Measurements from ENCODE around the gene NSDHL.

The NSDHL gene

GRCh38 chrX:152845618-152846240 lies 14.9 kb downstream of the NSDHL start:
- DNase-seq = no peak

DNA sequence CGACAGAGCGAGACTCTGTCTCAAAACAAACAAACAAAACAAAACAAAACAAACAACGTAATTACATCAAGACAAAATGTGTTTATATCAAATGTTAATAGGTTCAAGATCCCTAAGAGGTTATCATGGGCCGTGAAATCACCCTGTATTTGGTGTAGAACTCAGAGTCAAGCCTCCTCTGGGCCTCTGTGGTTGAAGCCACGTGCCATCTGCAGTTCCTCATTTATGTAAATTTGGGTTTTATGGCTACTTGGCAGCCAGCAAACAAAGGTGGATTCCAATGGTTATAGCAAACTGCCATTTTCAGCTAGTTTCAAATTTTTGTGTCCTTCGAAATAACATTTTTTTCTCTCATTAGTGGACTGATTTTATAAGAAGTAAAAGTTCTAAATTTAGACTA lies 16.4 kb downstream of the NSDHL start:
- DNase-seq = no peak

DNA sequence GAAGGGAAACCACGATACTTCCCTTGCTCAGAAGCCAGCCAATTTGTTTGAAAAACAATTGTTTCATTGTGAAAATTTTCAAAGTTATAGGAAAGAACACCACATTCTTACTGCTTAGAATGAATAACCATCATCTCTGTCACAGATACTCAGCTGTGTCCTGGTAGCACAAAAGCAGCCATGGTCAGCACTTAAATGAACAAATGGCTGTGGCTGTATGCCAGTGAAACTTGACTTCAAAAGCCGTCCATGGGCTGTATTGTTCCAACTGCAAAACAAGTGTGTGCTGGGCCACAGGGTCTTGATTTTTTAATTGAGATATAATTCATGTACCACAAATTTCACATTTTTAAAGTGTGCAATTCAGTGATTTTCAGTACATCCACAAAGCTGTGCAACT lies 19.6 kb downstream of the NSDHL start:
- DNase-seq = no peak

- no peak for DNase-seq
Observed at GRCh38 chrX:152853986-152854385, 23.1 kb downstream of the NSDHL start.

DNA sequence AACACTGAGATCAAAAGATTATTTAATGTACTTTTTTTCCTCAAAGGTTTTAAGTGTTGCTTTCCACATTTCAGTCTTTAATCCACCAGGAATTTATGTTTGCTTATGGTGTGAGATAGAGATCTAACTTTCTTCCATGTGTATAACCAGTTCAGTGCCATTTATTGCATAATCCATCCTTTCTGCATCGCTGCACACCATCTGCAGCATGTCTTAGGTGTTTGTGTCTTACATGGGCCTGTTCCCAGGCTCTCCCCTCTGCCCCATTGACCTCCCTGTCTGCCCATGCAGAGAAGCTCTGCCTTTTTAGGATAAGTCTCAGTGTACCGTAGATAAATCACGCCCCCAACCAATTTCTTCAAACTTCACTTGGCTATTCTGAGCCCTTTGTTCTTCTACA lies 30.3 kb downstream of the NSDHL start:
- DNase-seq = no peak

- no peak for DNase-seq
Observed at GRCh38 chrX:152861826-152862225, 31.0 kb downstream of the NSDHL start.

- no peak for DNase-seq
Observed at GRCh38 chrX:152865232-152865920, 34.5 kb downstream of the NSDHL start.

- DNase-seq = no peak
Observed at GRCh38 chrX:152866386-152866785, 35.5 kb downstream of the NSDHL start.

- DNase-seq = no peak
Observed at GRCh38 chrX:152869972-152870371, 39.1 kb downstream of the NSDHL start.

DNA sequence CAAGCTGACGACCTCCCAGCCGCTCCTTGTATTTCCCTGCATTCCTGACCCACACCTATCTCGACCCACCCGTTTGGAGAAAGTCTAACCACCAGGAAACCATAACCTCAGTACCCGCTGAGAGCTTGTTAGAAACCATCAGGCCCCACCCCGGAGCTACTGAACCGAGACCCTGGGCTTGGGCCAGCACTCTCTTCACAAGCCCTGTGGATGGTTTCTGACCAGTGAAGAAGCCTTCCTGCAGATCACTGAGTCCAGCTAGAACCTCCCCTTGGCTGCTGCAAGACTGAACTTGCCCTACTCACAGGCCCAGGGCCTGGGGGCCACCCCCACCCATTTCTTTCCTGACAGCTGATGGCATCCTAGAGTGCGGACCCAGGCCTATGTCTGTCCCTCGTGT lies 40.4 kb downstream of the NSDHL start:
- DNase-seq = no peak

DNA sequence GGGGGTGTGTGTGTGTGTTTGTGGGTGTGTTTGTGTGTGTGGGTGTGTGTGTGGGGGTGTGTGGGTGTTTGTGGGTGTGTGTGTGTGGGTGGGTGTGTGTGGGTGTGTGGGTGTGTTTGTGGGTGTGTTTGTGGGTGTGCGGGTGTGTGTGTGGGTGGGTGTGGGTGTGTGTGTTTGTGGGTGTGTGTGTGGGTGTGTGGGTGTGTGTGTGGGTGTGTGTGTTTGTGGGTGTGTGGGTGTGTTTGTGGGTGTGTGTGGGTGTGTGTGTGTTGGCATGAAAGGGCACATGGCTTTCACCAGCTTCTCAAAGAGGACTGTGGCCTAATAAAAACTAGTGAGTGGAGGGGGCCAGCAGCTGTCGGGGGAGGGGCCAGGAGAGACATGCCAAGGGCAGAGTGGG lies 41.7 kb downstream of the NSDHL start:
- no peak for DNase-seq

GRCh38 chrX:152873361-152873760 lies 42.5 kb downstream of the NSDHL start:
- no peak for DNase-seq

DNA sequence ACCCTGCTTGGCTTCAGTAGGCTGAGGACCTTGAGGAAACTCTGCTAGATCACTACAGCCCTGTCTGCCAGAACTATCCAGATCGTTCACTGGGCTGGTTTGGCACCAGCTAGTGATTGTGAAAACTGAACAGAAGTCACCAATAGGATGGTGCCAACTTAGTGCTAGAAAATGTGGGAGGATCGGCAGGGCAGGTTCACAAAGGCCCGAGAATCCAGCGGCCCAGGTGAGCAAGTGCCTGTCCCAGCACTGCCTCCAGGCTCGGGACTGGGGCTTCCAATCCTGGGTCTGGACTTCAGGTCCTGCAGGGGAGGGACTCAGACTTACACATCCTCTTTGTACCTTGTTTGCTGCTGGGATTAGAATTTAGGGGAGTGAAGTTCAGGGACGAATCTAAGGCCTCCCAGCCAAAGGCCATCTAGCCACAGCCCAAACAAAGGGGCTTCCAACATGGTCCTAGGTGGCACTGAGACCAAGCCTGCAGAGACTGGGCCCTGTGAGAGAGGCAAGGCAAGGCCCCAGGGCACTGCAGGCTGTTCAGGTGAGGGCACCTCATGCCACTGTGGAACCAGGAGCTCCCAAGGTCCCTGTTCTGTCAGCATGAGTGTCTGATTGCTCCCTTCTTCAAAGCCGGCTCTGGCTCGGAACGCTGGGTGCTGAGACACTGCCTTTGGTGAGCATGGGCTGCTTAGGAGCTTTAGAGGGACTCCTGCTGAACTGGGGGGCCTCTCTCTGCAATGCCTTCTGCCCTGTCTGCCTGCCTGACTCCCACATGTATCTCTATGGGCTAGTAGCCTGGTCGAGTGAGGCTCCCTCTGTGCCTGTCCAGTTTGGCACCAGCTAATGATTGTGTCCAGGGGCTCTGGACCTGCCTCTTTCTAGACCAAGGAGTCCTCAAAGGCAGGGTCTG lies 46.3 kb downstream of the NSDHL start:
- DNase-seq = no peak

GRCh38 chrX:152878976-152879755 lies 48.3 kb downstream of the NSDHL start:
- DNase-seq = no peak

- no peak for DNase-seq
Observed at GRCh38 chrX:152881289-152881688, 50.4 kb downstream of the NSDHL start.

DNA sequence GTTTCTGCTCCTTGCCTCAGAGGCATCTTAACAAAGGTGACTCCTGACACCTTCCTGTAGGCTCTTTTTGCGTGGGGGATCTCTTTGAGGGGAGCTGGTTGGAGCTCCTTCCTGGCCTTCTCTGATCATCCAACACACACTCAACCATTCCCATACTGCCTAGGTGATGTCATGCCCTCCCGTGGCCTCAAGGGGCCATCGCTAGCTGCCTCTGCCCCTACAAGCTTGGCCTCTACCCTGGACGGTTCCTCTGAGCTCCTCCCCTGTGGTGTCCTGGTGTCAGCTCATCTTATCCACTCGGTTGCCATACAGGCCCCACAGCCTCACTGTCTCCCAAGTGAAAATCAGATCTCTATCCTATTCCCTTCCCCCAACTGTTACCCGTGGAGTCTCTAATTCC lies 53.3 kb downstream of the NSDHL start:
- no peak for DNase-seq

- no peak for DNase-seq
Observed at GRCh38 chrX:152886716-152887115, 55.9 kb downstream of the NSDHL start.

GRCh38 chrX:152892499-152892898 lies 61.6 kb downstream of the NSDHL start:
- no peak for DNase-seq

GRCh38 chrX:152892999-152893891 lies 62.4 kb downstream of the NSDHL start:
- DNase-seq = no peak

GRCh38 chrX:152893980-152894610 lies 63.2 kb downstream of the NSDHL start:
- no peak for DNase-seq

- no peak for DNase-seq
Observed at GRCh38 chrX:152895121-152895520, 64.3 kb downstream of the NSDHL start.
